PFSK-1 (cell line): Measurements from ENCODE around the gene CCDC117.

ENCODE experiments used
- FOXP2 ChIP-seq: optimal IDR thresholded peaks from 2 replicates; pipeline ENCODE3; 2011; ENCODE audit warnings: borderline replicate concordance, control low read depth, inconsistent platforms; ENCODE audit not compliant: insufficient read depth; ENCODE audit errors: extremely low read length, extremely low read depth
- POLR2AphosphoS5 ChIP-seq: IDR thresholded peaks from 2 replicates; pipeline ENCODE4 v1.6.1; 2012; ENCODE audit warnings: low read depth, mild to moderate bottlenecking, control low read depth, low read length, moderate library complexity
- REST ChIP-seq, 2 experiments: IDR thresholded peaks; 2 replicates each; pipeline versions ENCODE4 v1.6.1 to v1.8.0; 2011 to 2012; ENCODE audit warnings: low read depth in 2 of 2, low read length in 2 of 2, control low read depth in 1 of 2, inconsistent platforms in 1 of 2, mild to moderate bottlenecking in 1 of 2, moderate library complexity in 1 of 2; ENCODE audit not compliant: insufficient read depth in 1 of 2
- SIN3A ChIP-seq: IDR thresholded peaks from 2 replicates; pipeline ENCODE4 v1.6.1; 2012; ENCODE audit warnings: mild to moderate bottlenecking, low read length, moderate library complexity, borderline replicate concordance; ENCODE audit not compliant: insufficient read depth
- TAF1 ChIP-seq: IDR thresholded peaks from 2 replicates; pipeline ENCODE4 v1.6.1; 2012; ENCODE audit warnings: low read length, control low read depth, borderline replicate concordance; ENCODE audit not compliant: insufficient read depth

The CCDC117 gene

GRCh38 chr22:28780296-28780695 is 7.8 kb downstream of the CCDC117 start:
- TF ChIP-seq POLR2AphosphoS5 = no peak
- no peak for TF ChIP-seq SIN3A
- TF ChIP-seq FOXP2 = no peak
- no peak for TF ChIP-seq TAF1
- no peak for TF ChIP-seq REST (IDR thresholded peaks at IDR 0.05; ENCODE audit: insufficient read depth in 1 of 2, low read depth in 2 of 2, low read length in 2 of 2)

GRCh38 chr22:28783786-28784671 is 11.5 kb downstream of the CCDC117 start:
- TF ChIP-seq TAF1 (no peak), SIN3A (no peak), REST (IDR thresholded peaks at IDR 0.05; ENCODE audit: insufficient read depth in 1 of 2, low read depth in 2 of 2, low read length in 2 of 2) (no peak), POLR2AphosphoS5 (no peak), FOXP2 (no peak)

- TF ChIP-seq SIN3A (no peak), REST (IDR thresholded peaks at IDR 0.05; ENCODE audit: insufficient read depth in 1 of 2, low read depth in 2 of 2, low read length in 2 of 2) (no peak), FOXP2 (no peak), TAF1 (no peak), POLR2AphosphoS5 (no peak)
Observed at GRCh38 chr22:28788601-28789000, 16.1 kb downstream of the CCDC117 start.

GRCh38 chr22:28791124-28791523 is 18.6 kb downstream of the CCDC117 start:
- TF ChIP-seq FOXP2 = no peak
- no peak for TF ChIP-seq REST (IDR thresholded peaks at IDR 0.05; ENCODE audit: insufficient read depth in 1 of 2, low read depth in 2 of 2, low read length in 2 of 2)
